Activated gamma-delta T cell treated with anti-CD3 and anti-CD28 coated beads, Interleukin-2, amount 50 U/mL, for 16 hours (primary cell): ENCODE results near the gene GNG13.

Experiments
- DNase-seq: peaks from one replicate; pipeline ENCODE4 v3.0.0-alpha.2; 2020; ENCODE audit warnings: low read depth

Gene GNG13

DNA sequence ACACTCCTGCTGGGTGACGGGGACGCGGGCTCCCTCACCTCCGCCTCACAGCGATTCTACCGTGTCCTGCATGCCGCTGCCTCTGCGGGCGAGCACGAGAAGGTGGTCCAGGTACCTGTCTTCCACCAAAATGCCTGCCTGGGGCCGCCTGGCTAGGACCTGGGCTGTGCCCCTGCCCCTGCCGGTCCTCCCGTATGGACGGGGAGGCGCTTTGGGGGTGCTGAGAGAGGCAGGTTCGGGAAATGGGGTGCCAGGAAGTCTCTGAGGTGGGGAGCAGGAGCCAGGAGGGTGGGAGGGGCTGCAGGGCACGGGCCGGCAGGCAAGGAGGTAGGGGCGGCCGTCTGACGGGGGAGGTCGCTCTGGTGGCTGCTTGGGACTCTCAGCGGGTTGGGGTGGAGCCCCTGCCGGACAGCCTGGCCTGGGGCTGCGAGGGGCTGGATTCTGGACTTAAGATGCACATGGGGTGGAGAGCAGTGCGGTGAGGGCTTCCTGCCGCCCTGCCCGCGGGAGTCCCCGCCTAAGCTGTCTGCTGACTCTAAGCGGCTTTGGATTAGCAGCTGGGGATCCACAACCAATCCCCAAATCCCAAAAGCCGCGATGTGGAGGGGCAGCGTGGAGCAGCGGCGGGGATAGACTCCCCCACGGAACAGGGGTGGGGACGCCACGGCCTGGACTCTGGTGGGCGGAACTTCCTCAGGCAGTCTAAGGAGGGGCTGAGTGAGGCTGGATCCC, 6.3 kb downstream of the GNG13 start:
- no peak for DNase-seq

- no peak for DNase-seq
Observed at GRCh38 chr16:793414-793813, 7.1 kb downstream of the GNG13 start.

DNA sequence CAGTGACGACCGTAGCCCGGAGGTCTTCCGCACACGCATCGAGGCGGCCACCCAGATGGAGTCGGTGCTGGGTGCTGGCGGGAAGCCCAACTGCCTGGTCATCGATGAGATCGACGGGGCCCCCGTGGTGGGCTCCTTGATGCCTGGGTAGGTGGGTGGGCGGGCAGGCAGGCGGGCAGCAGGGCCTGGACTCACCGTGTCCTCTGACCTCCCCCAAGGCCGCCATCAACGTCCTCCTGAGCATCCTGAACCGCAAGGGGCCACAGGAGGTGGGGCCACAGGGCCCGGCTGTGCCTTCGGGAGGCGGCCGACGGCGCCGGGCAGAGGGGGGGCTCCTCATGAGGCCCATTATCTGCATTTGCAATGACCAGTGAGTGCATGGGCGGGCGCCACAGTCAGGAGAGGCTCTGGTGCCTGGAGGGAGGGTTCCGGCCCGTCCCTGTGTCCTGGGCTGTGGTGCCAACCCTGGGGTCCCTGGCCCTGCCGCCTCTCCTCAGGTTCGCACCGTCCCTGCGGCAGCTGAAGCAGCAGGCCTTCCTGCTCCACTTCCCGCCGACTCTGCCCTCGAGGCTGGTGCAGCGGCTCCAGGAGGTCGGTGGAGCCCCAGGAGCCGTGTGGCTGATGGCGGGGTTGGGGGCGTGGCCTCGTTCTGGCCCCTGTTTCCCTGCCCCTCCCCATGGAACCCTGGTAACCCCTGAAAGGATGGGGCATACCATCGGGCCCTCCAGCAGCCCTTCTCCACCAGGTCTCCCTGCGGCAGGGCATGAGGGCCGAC, 8.1 kb downstream of the GNG13 start:
- no peak for DNase-seq

GRCh38 chr16:791131-791530, 9.4 kb downstream of the GNG13 start:
- no peak for DNase-seq

DNA sequence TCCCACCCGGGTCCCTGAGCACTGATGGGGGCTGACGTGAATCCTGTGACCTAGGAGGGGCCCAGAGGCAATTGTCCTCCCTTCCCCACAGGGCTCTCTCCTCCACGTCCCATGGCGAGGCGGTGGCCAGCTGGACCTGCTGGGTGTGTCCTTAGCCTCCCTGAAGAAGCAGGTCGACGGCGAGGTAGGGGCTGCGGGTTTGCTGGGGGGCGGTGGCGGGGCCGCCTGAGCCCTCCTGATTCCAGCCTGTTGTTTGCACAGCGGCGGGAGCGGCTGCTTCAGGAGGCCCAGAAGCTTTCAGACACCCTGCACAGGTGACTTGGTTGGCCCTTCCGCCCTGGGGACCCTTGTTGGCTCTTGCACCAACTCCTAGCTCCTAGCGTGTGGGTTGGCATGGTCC, 10.4 kb downstream of the GNG13 start:
- DNase-seq = no peak

DNA sequence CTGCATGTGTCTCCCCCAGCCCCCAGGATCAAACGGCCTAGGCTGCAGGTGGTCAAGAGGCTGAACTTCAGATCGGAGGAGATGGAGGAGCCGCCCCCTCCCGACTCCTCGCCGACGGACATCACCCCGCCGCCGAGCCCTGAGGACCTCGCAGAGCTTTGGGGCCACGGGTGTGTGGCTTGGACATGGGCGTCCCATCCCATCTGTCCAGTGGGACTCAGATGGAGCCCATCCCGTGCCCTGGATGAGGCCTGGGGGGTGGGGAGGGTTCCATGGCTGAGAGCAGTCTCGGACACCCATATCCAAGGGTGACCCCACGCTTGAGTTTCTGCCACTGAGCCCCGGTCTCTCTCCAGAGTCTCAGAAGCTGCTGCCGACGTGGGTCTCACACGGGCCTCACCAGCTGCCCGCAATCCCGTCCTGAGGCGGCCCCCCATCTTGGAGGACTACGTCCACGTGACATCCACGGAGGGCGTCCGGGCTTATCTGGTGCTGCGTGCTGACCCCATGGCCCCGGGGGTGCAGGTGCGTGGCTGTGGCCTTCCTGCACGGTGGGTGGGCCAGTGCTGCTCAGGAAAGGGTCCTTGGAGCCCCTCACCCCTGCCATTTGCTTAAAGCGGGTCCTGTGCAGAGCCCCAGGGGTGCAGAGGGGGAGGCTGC, 11.2 kb downstream of the GNG13 start:
- DNase-seq = no peak

DNA sequence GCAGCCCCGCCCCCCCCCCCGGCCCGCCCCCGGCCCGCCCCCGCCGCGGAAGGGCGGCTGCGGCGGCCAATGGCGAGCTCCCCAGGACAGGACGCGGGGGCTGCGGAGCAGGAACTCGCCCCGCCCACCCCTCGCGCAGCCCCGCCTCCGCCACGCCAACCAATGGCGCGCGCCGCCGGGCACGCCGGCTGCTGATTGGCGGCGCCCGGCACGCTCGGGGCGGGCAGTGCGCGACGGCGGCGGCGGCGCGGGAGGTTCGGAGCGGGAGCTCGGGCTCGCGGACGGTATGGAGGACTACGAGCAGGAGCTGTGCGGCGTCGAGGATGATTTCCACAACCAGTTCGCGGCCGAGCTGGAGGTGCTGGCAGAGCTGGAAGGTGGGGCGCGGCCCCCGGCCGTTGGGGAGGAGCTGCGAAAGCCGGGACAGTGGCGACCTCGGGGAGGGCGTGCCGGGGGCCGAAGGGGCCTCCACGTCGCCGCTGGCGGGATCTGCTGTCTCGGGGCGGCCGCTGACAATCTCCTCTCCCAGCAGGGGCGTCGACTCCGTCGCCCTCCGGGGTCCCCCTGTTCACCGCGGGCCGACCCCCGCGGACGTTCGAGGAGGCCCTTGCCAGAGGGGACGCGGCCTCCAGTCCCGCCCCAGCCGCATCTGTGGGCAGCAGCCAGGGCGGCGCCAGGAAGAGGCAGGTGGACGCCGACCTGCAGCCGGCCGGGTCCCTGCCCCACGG, 12.0 kb downstream of the GNG13 start, which contains the start of gene CHTF18:
Gene CHTF18, plus strand, starts transcription at position 222 of the 728 bp plus-strand sequence. Its CDS starts 65 bp downstream, at position 287.
- DNase-seq = peak; percentile 83

- no peak for DNase-seq
Observed at GRCh38 chr16:787978-788398, 12.5 kb downstream of the GNG13 start, which contains the start of gene RPUSD1. Gene RPUSD1 (minus strand): TSS chr16:788381. CDS start chr16:787737, 644 bp downstream.

DNA sequence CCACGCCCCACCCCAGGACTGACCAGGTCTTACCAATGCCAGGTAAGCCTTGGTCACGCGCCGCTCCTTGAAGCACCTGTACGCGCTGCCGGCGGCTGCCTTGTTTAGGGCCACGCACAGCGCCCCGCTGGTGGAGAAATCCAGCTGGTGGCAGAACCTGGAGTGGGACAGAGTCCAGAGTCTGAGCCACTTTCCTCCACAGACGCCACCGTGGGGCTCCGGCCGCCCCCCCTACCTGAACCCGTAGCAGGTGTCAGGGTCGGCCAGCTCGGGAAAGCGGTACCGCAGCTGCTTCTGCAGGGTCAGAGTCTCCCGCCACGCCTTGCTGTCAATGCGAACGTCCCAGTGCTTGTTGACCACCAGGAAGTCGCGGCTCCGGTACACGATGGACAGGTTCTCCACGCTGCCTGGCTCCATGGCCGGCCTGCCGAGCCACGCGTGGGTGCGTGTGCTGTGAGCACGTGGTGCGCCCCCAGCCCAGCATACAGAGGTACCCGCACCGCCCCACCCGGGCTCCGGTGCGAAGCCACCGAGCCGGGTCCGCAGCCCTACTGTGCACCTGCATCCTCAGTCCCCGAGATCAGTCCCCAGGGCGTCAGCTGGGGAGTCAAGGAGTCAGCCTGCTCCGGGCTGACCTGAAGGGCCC, 13.1 kb downstream of the GNG13 start:
- no peak for DNase-seq

- DNase-seq = peak; percentile 65
Observed at GRCh38 chr16:785563-786535, 14.7 kb downstream of the GNG13 start.

DNA sequence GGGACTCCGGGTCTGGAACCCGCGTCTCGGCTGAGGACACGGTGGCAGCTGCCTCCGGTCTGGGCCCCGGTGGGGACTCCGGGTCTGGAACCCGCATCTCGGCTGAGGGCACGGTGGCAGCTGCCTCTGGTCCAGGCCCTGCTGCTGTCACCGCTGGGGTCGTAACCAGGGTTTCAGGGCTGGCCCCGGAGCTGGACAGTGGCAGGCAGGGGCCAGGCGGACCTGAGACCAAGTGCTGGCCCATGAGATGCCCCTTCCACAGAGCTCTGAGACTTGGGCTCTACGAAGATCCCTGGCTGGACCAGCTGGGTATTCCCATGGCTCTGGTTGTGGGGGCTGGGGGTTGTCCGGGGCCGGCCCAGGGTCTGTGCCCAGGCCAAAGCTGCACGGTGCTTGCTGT, 16.1 kb downstream of the GNG13 start:
- DNase-seq = no peak

DNA sequence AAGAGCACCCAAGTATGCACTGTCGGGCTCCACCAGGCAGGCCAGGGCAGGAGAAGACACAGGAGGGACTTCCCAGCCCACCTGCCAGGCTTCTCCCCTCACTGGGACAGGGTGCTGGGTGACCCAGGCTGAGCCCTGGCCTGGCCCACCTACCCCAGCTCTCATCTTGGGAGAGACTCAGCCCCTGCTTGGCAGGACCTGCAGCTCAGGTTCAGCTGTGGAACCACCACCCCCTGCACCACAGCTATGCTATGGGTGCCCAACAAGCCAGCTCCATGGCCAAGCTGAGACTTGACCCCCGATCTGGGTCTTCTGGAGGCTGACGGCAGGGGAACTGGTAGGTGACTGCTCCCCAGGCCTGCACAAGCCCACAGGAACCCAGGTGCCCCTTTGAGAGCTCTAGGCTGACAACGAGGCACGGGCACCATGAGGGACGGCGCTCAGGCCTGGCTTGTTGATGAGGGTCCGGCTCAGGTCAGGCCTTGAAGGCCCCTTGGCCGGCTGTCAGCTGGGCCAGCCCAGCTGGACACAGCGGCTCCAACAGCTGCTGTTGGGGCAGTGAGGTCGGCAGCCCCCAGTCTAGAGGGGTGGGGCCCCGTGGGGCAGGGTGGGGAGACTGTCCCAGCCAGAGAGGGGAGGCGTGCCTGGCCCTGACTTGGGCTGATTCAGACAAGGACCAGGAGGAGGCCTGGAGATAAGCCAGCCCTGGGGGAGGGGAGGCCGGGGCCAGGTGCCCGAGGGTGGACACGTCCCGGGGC, 17.0 kb downstream of the GNG13 start:
- DNase-seq = no peak

DNA sequence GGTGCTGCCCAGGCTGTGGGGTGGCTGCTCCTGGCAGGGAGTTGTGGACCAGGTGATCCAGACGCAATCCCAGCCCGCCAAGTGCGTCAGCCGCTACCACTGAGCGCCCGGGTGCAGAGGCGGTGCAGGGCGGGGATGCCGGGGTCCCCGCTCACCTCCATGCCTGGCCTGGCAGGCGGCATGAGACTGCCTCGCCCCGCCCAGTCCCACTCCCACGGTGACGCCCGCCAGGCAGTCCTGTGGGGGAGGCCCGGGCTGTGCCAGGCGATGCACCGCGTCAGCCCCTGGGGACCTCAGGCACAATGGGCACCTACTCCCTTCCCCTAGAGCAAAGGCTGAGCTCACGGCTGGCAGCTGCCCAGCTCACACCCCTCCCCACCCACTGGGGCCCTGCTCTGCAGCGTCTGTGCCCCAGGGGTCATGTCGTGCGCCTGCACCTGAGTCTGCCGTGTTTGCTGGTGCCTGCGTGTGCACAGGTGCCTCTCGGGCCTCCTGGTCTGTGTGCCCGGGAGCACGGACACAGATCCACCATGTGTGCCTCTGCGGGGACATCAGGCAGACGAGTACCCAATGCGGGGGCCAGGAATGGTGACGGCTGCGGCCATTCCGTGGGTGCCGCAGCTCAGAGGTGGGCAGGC, 17.6 kb downstream of the GNG13 start:
- no peak for DNase-seq

DNA sequence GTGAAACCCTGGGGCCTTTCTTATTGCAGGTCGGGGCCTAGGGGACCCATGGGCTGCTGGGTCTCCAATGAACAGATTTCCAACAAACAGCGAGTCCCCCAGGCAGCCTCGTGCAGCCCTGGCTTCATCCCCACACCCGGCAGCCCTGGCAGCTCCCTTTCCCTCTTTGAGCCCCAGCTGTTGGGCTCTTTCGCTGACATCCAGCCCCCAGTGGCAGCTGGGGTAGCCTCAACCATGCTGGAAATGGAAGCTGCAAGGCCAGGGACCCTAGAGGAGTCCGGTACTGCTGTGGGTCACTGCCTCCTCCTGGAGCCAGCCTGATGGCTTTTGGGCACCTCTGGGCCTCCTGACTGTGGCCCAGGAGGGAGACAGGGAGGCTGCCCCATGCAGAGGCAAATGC, 18.3 kb downstream of the GNG13 start:
- DNase-seq = no peak

DNA sequence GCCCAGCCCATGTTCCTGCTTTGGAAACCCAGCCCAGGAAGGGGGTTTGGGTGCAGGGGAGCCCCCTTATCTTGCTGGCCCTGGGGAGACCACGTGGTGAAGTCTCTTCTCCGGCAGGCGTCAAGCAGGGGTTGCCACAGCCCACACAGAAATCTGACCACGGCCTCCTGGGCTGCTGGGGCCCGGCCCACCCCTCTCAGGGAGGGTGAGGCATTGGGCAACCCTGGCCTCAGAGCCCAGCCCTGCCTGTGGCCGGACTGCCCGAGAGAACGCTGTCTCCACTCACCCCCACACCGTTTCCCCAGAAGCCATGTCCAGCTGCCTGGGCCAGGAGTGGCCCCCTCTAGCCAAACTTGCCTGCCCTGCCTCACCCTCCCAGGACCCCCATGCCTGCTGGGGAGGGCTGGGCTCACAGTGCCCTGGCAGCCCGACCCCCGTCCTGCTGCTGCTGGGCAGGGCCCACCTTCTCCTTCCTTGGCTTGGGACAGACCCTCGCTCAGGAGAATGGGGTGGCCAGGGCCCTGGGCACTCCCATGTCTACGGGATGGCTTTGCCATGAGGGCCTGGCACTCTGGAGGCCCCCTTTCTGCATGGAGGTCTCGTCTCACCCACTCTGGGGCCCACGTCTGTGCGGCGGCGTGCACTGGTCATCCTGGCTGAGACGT, 19.1 kb downstream of the GNG13 start:
- DNase-seq = no peak

GRCh38 chr16:780296-780695, 20.2 kb downstream of the GNG13 start:
- DNase-seq = no peak

GRCh38 chr16:779561-779960, 21.0 kb downstream of the GNG13 start:
- no peak for DNase-seq

DNA sequence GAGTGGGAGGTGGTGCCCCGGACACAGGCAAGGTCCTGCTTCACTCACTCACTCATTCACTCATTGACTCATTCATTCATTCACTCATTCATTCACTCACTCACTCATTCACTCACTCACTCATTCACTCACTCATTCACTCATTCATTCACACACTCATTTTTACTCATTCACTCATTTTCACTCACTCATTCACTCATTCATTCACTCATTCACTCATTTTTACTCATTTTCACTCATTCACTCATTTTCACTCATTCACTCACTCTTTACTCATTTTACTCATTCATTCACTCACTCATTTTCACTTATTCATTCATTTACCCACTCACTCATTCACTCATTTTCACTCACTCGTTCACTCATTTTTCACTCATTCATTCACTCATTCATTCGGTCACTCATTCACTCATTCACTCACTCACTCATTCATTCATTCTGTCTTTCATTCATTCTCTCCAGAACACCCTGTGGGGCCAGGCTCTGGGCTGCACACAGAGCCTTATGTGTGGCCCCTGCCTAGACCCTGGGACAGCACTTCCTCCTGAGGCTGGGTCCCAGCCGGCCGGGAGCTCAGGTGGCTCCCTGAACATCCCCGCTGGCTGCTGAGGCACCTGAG, 21.5 kb downstream of the GNG13 start:
- DNase-seq = no peak
